ENCODE data around the gene CCDC60.

CCDC60 gene

GRCh38 chr12:119334430-119335170 is at the start of gene CCDC60:
Gene CCDC60 (plus strand): TSS chr12:119334729. CDS start chr12:119335177, 448 bp downstream.
- DNase-seq, result peak in 1 of 2 experiments; percentile 0

DNA sequence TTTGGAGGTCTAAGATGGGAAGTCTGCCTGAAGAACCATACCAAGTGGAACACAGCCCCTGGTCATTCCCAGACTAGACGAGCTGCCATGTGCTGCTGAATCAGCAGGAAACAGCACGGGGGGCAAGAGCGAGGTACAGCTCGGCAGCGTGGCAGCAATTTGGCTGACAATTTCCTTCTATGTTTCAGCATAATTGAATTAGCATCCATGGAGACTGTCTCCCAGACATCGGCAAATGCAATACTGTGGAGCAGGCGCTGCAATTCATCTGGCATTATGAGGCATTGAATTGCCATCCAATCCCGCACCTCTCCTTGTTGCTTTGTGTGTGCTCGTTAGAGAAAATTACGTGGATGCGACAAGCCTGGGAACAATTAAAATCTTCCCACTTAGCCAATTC is 46.0 kb upstream of the CCDC60 start:
- DNase-seq, result no peak

DNA sequence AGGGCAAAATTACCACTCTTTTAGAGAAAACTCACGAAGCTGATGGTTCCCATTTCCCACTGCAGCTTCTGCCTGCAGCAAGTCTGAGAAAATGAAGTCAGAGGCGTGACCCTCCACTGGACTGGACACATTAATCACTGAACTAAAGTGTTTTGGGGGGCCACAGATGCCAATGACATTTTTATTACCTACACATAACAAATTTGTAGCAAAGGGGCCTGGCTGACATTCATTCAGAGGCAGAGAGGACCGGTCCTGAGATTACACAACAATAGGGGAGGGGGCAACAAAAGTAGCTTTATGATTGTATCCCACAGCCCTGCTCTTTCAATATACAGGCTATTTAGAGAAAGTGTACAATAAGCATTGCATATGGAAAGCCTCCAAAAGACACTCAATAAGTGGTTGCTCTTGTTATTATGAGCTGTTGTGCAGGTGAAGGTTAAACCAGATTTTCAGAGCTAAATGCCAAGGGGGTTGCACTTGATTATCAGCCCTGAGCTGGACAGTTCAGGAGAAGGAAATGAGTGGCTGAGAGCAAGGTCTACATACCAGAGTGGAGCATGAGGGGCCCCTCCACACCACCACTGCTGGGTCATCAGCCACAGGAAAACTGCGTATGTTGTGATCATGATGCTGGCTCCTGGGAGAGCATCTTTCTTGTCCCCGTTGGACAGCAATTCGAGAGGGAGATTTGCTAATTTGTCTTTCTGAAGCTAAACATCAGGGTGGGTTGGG is 41.5 kb upstream of the CCDC60 start:
- DNase-seq, result no peak

DNA sequence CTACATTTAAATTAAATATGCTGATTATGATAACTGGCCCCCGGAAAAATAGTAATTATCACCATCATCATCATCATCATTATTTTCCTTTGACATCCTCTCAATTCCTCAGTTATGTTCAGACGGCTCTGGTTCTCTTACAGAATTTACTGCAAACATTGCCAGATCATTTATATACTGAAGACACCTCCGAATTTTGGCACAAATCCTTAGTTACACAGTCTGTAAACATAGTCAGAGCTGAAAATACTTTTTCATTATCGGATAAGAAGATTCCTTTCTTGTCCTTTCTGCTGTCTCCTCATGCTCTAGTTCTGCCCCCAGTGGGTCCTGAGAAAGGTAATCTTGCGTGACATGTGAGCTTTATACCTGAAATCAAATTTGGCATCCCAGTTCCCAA is 40.3 kb upstream of the CCDC60 start:
- DNase-seq, result no peak

DNA sequence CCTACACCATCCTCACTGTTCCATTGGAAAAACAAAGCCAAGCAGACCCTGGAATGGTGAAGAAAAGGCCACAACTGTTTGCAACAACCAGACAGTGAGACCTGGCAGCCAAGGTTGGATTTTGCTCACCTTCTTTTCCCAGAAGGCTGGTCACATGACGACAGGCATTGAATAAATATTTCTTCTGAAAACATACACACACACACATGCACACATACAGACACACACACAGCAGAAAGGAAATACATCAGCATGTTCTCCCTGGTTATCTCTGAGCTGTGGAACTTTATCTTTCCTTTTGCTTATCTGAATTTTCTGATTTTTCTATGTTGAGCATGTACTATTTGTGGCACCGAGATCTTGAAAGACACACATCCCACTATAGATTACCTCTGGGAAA is 38.0 kb upstream of the CCDC60 start:
- no peak for DNase-seq

GRCh38 chr12:119299130-119299529 is 35.4 kb upstream of the CCDC60 start:
- DNase-seq, result no peak

- DNase-seq, result no peak
Measured at GRCh38 chr12:119301379-119301778, 33.1 kb upstream of the CCDC60 start.

- no peak for DNase-seq
Measured at GRCh38 chr12:119302451-119303080, 32.0 kb upstream of the CCDC60 start.

- no peak for DNase-seq
Measured at GRCh38 chr12:119306593-119306992, 27.9 kb upstream of the CCDC60 start.

DNA sequence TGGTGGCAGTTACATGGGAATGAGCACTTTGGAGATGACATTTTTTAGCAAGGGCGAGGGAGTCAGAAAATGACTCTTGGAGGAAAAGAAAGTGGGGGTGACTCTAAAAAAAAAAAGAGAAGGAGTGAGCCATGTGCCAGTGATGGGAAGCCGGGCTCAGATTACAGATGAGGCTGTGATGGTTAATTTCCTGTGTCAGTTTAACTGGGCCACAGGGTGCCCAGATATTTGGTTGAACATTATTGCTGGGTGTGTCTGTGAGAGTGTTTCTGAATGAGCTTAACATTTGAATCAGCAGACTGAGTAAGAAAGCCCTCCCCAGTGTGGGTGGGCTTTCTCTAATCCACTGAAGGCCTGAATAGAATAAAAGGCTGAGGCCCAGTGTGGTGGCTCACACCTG is 26.8 kb upstream of the CCDC60 start:
- DNase-seq, result no peak

DNA sequence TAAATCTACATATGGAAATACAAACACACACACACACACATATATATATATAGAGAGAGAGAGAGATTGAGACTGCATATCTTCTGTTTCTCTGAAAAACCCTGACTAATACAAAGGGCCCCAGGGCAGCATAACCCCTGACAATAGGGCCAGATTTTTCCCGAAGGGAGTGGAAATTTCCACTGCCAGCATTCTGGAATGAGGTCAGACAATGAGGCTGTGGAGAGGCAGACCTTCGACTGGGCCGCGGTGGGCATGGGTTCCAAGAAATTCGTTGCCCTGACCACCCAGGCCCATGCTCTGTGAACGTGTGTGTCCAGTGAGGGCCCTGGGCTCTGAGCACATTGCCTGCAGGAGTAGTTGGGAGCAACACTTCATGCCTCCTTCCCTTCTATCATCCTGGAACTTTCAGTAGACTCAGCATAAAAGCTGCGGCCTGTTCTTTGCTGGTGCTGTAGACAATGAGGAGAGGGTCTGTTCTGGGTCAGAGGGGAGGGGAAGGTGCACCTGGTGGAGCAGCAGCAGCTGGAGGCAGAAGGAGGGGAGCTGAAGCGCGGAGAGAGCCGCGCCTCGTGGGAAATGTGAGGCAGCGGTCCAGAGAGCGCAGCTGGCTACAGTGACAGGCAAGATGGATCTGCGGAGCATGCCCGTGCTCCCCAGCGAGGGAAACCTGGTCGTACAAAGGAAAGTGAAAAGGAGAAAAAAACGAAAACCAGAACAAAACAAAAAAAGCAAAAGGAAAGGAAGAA is 25.6 kb upstream of the CCDC60 start:
- no peak for DNase-seq

DNA sequence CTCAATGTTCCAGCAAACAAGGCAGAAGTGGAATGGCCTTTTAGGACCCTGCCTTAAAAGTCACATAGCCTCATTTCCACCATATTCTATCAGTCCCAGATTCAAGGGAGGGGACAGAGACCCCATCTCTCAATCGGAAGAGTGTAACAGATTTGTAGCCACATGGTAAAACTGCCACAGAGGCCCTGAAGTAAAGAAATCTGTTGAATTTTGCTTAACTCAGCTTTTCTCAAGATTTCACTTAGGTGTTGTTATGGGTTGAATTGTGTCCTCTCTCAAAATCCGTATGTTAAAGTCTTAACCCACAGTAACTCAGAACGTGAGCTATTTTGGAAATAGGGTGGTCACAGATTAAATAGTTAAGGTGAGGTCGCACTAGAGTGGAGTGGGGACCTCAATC is 22.7 kb upstream of the CCDC60 start:
- DNase-seq, result no peak

GRCh38 chr12:119312904-119313303 is 21.6 kb upstream of the CCDC60 start:
- DNase-seq, result no peak

DNA sequence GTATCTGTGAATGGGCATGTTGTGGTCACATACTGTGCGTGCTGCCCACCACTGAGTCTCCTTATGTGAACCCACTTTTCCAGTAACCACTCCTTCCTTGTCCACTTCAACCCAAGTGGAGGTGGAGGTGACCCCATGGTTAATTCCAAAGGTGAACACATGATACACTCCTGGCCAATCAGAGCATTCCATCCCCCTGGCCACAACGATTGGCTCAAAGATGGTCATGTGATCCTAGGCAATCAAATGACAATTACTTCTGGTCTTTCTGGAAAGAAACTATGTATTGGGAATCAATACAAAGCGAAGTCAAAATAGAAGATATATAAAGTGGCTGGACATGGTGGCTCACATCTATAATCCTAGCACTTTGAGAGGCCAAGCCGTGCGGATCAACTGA is 20.2 kb upstream of the CCDC60 start:
- DNase-seq, result no peak

GRCh38 chr12:119319638-119320037 is 14.9 kb upstream of the CCDC60 start:
- DNase-seq, result no peak

GRCh38 chr12:119320678-119321077 is 13.9 kb upstream of the CCDC60 start:
- no peak for DNase-seq

GRCh38 chr12:119322301-119322723 is 12.2 kb upstream of the CCDC60 start:
- DNase-seq, result no peak

GRCh38 chr12:119325813-119326212 is 8.7 kb upstream of the CCDC60 start:
- no peak for DNase-seq

GRCh38 chr12:119326341-119326740 is 8.2 kb upstream of the CCDC60 start:
- no peak for DNase-seq

- no peak for DNase-seq
Measured at GRCh38 chr12:119327471-119327870, 7.1 kb upstream of the CCDC60 start.

GRCh38 chr12:119328111-119328510 is 6.4 kb upstream of the CCDC60 start:
- peak in 1 of 2 experiments; percentile 3 for DNase-seq

- no peak for DNase-seq
Measured at GRCh38 chr12:119338593-119339363, 4.2 kb downstream of the CCDC60 start.

Data from activated CD4-positive, alpha-beta T cell treated with anti-CD3 and anti-CD28 coated beads, Interleukin-2, amount 50 U/mL, for 48 hours (primary cell).